ENCODE data around the gene UNC5A. TPM values are rescaled to one million over a fixed set of nuclear protein-coding genes. Genes with fewer than 3 reads are reported as not detected.

UNC5A gene
- total RNA-seq, 1 experiment from 2014 or later, result 0.13 TPM

DNA sequence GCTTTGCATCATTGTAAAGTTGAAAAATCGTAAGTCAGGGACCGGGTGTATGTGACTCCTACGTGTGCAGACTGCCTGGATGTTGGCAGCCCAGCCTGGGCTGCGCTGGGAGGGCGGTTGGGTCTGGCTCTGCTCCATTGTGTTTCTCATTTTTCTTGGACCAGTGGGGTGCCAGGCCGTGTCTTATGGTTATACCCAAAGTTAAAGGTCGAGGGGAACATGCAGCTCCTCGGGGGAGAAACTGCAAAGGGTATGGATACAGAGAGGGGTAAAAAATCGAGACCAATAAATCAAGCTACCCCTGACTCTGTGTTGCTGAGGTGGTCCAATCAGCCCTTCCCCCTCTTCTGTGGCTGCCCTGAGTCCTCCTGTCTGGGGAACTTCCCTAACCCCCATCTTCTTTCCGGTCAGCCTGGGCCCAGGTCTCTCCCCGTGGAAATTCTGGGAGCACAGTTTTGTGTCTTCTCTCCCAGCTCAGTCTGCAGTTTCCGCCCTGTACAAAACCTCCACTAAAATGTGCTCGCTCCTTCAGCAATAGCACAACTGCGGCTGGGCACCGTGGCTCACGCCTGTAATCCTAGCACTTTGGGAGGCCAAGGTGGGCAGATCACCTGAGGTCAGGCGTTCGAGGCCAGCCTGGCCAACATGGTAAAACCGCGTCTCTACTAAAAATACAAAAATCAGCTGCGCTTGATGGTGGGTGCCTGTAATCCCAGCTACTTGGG, 34.1 kb upstream of the UNC5A start:
- DNase-seq (ENCODE audit: low read depth, low spot score), result no peak
- H3K9me3 ChIP-seq (ENCODE audit: control insufficient read depth, insufficient read depth, low read depth, low read length), result no peaks in the 10 kb centered on the region
- in situ Hi-C loops (cut with HindIII; ENCODE audit: low pct_unique_long_range_greater_than_20kb, low sequenced_read_pairs) (no loop called here), intact Hi-C loops (cut with micrococcal nuclease; ENCODE audit: unreplicated experiment) (no loop called here)
- H3K4me1 ChIP-seq (ENCODE audit: control insufficient read depth, insufficient read depth, low read length), result no peaks in the 10 kb centered on the region; the same call in 1 of the 2 replicates
- ChIA-PET CTCF (no interaction called here), POLR2A (no interaction called here)
- BruUV-seq (replicated peaks), result no TSS peak
- 0 out of 2 replicates have a peak, but pooled peaks cover 2% of the 10 kb centered on the region for H3K27me3 ChIP-seq (ENCODE audit: control insufficient read depth, insufficient read depth, low read length)
- no peak; the same call in 1 of the 2 replicates for ATAC-seq
- no peak overlapping the region for H3K4me3 ChIP-seq (ENCODE audit: low read depth in 2 of 2, low read length in 2 of 2)
- no peaks in the 10 kb centered on the region for H3K36me3 ChIP-seq (ENCODE audit: control insufficient read depth, insufficient read depth, low read length)
- no peak for TF ChIP-seq SIN3A (IDR thresholded peaks at IDR 0.05; ENCODE audit: borderline replicate concordance, insufficient read depth, low read depth, low read length)
- no peak for TF ChIP-seq TCF7L2 (IDR thresholded peaks at IDR 0.05; ENCODE audit: low read depth, low read length)
- TF ChIP-seq, protein P1, sequence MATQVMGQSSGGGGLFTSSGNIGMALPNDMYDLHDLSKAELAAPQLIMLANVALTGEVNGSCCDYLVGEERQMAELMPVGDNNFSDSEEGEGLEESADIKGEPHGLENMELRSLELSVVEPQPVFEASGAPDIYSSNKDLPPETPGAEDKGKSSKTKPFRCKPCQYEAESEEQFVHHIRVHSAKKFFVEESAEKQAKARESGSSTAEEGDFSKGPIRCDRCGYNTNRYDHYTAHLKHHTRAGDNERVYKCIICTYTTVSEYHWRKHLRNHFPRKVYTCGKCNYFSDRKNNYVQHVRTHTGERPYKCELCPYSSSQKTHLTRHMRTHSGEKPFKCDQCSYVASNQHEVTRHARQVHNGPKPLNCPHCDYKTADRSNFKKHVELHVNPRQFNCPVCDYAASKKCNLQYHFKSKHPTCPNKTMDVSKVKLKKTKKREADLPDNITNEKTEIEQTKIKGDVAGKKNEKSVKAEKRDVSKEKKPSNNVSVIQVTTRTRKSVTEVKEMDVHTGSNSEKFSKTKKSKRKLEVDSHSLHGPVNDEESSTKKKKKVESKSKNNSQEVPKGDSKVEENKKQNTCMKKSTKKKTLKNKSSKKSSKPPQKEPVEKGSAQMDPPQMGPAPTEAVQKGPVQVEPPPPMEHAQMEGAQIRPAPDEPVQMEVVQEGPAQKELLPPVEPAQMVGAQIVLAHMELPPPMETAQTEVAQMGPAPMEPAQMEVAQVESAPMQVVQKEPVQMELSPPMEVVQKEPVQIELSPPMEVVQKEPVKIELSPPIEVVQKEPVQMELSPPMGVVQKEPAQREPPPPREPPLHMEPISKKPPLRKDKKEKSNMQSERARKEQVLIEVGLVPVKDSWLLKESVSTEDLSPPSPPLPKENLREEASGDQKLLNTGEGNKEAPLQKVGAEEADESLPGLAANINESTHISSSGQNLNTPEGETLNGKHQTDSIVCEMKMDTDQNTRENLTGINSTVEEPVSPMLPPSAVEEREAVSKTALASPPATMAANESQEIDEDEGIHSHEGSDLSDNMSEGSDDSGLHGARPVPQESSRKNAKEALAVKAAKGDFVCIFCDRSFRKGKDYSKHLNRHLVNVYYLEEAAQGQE (IDR thresholded peaks at IDR 0.05; ENCODE audit: insufficient read depth in 1 of 2, low read depth in 2 of 2, low read length in 1 of 2), result no peak
- TF ChIP-seq POLR2AphosphoS5 (IDR thresholded peaks at IDR 0.05; ENCODE audit: low read depth, low read length), result no peak
- TF ChIP-seq, protein P2, sequence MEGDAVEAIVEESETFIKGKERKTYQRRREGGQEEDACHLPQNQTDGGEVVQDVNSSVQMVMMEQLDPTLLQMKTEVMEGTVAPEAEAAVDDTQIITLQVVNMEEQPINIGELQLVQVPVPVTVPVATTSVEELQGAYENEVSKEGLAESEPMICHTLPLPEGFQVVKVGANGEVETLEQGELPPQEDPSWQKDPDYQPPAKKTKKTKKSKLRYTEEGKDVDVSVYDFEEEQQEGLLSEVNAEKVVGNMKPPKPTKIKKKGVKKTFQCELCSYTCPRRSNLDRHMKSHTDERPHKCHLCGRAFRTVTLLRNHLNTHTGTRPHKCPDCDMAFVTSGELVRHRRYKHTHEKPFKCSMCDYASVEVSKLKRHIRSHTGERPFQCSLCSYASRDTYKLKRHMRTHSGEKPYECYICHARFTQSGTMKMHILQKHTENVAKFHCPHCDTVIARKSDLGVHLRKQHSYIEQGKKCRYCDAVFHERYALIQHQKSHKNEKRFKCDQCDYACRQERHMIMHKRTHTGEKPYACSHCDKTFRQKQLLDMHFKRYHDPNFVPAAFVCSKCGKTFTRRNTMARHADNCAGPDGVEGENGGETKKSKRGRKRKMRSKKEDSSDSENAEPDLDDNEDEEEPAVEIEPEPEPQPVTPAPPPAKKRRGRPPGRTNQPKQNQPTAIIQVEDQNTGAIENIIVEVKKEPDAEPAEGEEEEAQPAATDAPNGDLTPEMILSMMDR (IDR thresholded peaks at IDR 0.05), result no peak
- H3K27ac ChIP-seq (ENCODE audit: low read length), result no peak overlapping the region

DNA sequence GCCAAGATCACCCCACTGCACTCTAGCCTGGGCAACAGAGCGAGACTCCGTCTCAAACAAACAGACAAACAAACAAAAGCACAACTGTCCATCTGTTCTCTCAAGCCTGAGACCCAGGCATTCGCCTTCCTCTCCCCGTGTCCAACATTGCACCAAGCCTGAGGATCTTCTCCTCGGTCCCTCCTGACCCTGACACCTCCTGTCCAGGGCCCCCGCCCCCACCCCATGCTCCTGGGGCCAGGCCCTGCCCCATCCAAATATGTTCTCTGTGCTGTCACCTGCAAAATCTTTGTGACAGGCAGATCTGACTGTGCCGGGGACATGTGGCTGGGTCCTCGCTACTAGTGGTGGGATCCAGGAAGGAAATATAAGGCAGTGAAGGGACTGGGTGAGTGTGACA, 33.4 kb upstream of the UNC5A start:
- Histone ChIP-seq H3K4me3 (ENCODE audit: low read depth in 2 of 2, low read length in 2 of 2) (no peak overlapping the region), H3K36me3 (ENCODE audit: control insufficient read depth, insufficient read depth, low read length) (no peaks in the 10 kb centered on the region), H3K27ac (ENCODE audit: low read length) (no peak overlapping the region), H3K27me3 (ENCODE audit: control insufficient read depth, insufficient read depth, low read length) (0 out of 2 replicates have a peak, but pooled peaks cover 2% of the 10 kb centered on the region), H3K9me3 (ENCODE audit: control insufficient read depth, insufficient read depth, low read depth, low read length) (no peaks in the 10 kb centered on the region), H3K4me1 (ENCODE audit: control insufficient read depth, insufficient read depth, low read length) (no peaks in the 10 kb centered on the region; the same call in 1 of the 2 replicates)
- intact Hi-C loops (cut with micrococcal nuclease; ENCODE audit: unreplicated experiment), result no loop called here
- ChIA-PET CTCF (no interaction called here), POLR2A (no interaction called here)
- ATAC-seq, result no peak
- in situ Hi-C loops (cut with HindIII; ENCODE audit: low pct_unique_long_range_greater_than_20kb, low sequenced_read_pairs), result no loop called here
- BruUV-seq (replicated peaks), result no TSS peak
- no peak for DNase-seq (ENCODE audit: low read depth, low spot score)
- TF ChIP-seq, protein P1 (IDR thresholded peaks at IDR 0.05; ENCODE audit: insufficient read depth in 1 of 2, low read depth in 2 of 2, low read length in 1 of 2), result no peak
- TF ChIP-seq TCF7L2 (IDR thresholded peaks at IDR 0.05; ENCODE audit: low read depth, low read length), result no peak
- TF ChIP-seq, protein P2 (IDR thresholded peaks at IDR 0.05), result no peak
- no peak for TF ChIP-seq SIN3A (IDR thresholded peaks at IDR 0.05; ENCODE audit: borderline replicate concordance, insufficient read depth, low read depth, low read length)
- no peak for TF ChIP-seq POLR2AphosphoS5 (IDR thresholded peaks at IDR 0.05; ENCODE audit: low read depth, low read length)
